B cell (primary cell): ENCODE measurements around the gene PRKCZ. TPM values are rescaled to one million over a fixed set of nuclear protein-coding genes. Genes with fewer than 3 reads are reported as not detected.

Experiments
- ATAC-seq: fragments of 200-7000 bp; cut with Tn5 transposase; one replicate; pipeline ENCODE4 v1.10.0; 2021; ENCODE audit warnings: low read depth, mild to moderate bottlenecking, moderate number of reproducible peaks, moderate library complexity
- CTCF ChIA-PET: fragments of 350-600 bp; sonication (Branson Sonifier 250); formaldehyde crosslinking; loops from one replicate; lab custom pipeline; 2021; ENCODE audit warnings: antibody characterized with exemption, inconsistent platforms; lab: Charles Lee
- POLR2A ChIA-PET: fragments of 350-600 bp; sonication (Branson Sonifier 250); formaldehyde crosslinking; loops from one replicate; lab custom pipeline; 2021; ENCODE audit warnings: antibody characterized with exemption; lab: Charles Lee
- DNase-seq: peaks from one replicate; pipeline ENCODE4 v3.0.0; 2013
- H2AFZ ChIP-seq: 2 replicates; pipeline ENCODE4 v1.6.1; 2012; ENCODE audit warnings: mild to moderate bottlenecking, low read depth, low read length; ENCODE audit not compliant: insufficient read depth, poor library complexity, severe bottlenecking
- H3K27ac ChIP-seq, 2 donors: 1 replicate in 1 of 2; 2 replicates in 1 of 2; pipeline ENCODE4 v1.5.1; 2012 to 2013; ENCODE audit warnings: low read length in 2 of 2, mild to moderate bottlenecking in 2 of 2, moderate library complexity in 1 of 2
- H3K27me3 ChIP-seq, 4 experiments: fragments of 200-600 bp in 1 of 4; sonication (generic) in 1 of 4; replicated peaks in 1 of 4; 1 replicate in 2 of 4; 2 replicates in 2 of 4; pipeline versions ENCODE4 v1.6.1 to v1.7.0; 2013 to 2016; ENCODE audit warnings: low read length in 3 of 4, mild to moderate bottlenecking in 2 of 4, mixed read lengths in 1 of 4, moderate library complexity in 1 of 4; ENCODE audit not compliant: insufficient read depth in 4 of 4, control insufficient read depth in 3 of 4; ENCODE audit errors: control extremely low read depth in 1 of 4
- H3K36me3 ChIP-seq, 2 experiments: replicated peaks in 1 of 2; 1 replicate in 1 of 2; 2 replicates in 1 of 2; pipeline versions ENCODE4 v1.6.1 to v1.7.1; 2013; ENCODE audit warnings: low read length in 1 of 2; ENCODE audit not compliant: insufficient read depth in 2 of 2, control insufficient read depth in 1 of 2; ENCODE audit errors: control extremely low read depth in 1 of 2, extremely low read depth in 1 of 2
- H3K4me1 ChIP-seq, 2 donors: fragments of 200-600 bp in 1 of 2; sonication (generic) in 1 of 2; 1 replicate in 1 of 2; 2 replicates in 1 of 2; pipeline versions ENCODE4 v1.5.1 to v1.6.1; 2013 to 2017; ENCODE audit warnings: low read length in 2 of 2; ENCODE audit not compliant: control insufficient read depth in 2 of 2, insufficient read depth in 2 of 2
- H3K4me2 ChIP-seq: replicated peaks from 2 replicates; pipeline ENCODE3; 2012; ENCODE audit warnings: mild to moderate bottlenecking, low read depth, low read length; ENCODE audit not compliant: poor library complexity, severe bottlenecking
- H3K4me3 ChIP-seq, 5 experiments: fragments of 200-600 bp in 1 of 5; sonication (generic) in 1 of 5; 1 replicate in 3 of 5; 2 replicates in 2 of 5; pipeline versions ENCODE4 v1.5.1 to v1.7.0; 2011 to 2016; ENCODE audit warnings: low read length in 4 of 5, mild to moderate bottlenecking in 4 of 5, low read depth in 2 of 5, control low read depth in 1 of 5, moderate library complexity in 1 of 5; ENCODE audit not compliant: insufficient read depth in 1 of 5; ENCODE audit errors: control extremely low read depth in 1 of 5, extremely low read depth in 1 of 5
- H3K79me2 ChIP-seq: fragments of 200-600 bp; sonication (generic); one replicate; pipeline ENCODE4 v1.6.0; 2016; ENCODE audit warnings: low read length; ENCODE audit not compliant: control insufficient read depth, insufficient read depth
- H3K9ac ChIP-seq: fragments of 200-600 bp; sonication (generic); 2 replicates; pipeline ENCODE4 v1.6.1; 2017; ENCODE audit warnings: mild to moderate bottlenecking, low read length, moderate library complexity
- H3K9me3 ChIP-seq, 3 donors: one replicate each; pipeline versions ENCODE4 v1.6.1 to v1.7.1; 2013; ENCODE audit warnings: low read length in 2 of 3; ENCODE audit not compliant: control insufficient read depth in 2 of 3, insufficient read depth in 1 of 3; ENCODE audit errors: control extremely low read depth in 1 of 3
- H4K20me1 ChIP-seq: 2 replicates; pipeline ENCODE4 v1.6.0; 2012; ENCODE audit warnings: mild to moderate bottlenecking, low read length; ENCODE audit not compliant: insufficient read depth, control insufficient read depth, poor library complexity, severe bottlenecking
- H3K27ac Mint-ChIP-seq: one replicate; pipeline ENCODE4 v1.8.0; 2021; ENCODE audit warnings: mixed read lengths
- H3K27me3 Mint-ChIP-seq: one replicate; pipeline ENCODE4 v1.8.0; 2021; ENCODE audit warnings: mixed read lengths
- H3K4me1 Mint-ChIP-seq: one replicate; pipeline ENCODE4 v1.8.0; 2021; ENCODE audit warnings: mixed read lengths
- H3K4me3 Mint-ChIP-seq: one replicate; pipeline ENCODE4 v1.8.0; 2021; ENCODE audit warnings: mixed read lengths
- H3K9me3 Mint-ChIP-seq: one replicate; pipeline ENCODE4 v1.8.0; 2022; ENCODE audit warnings: mixed read lengths; ENCODE audit not compliant: insufficient read depth
- EZH2 ChIP-seq: IDR thresholded peaks from 2 replicates; pipeline ENCODE4 v1.6.1; 2012; ENCODE audit warnings: borderline replicate concordance, low read depth, mild to moderate bottlenecking, moderate library complexity, low read length; ENCODE audit not compliant: insufficient read depth, poor library complexity, severe bottlenecking
- WGBS: methylation state at CpG from one replicate; pipeline ENCODE4 v1.1.5; 2013; ENCODE audit warnings: missing lambda C conversion rate; ENCODE audit not compliant: insufficient coverage; 5-methylcytosine and 5-hydroxymethylcytosine counted together
- intact Hi-C: fragments of 100-400 bp; cut with micrococcal nuclease; formaldehyde crosslinking; loops from one replicate; pipeline ENCODE4 v1.10.0; 2022
- polyA plus RNA-seq: library from polyadenylated mRNA; depleted of rRNA; stranded (reverse); fragments of >200 nt; gene quantifications from 2 replicates; pipeline ENCODE4 v1.2.3, GENCODE V29; 2012
- total RNA-seq, 2 donors: library from RNA; stranded (reverse); fragments of 120-200 nt in 1 of 2; gene quantifications; 1 replicate in 1 of 2; 2 replicates in 1 of 2; pipeline versions ENCODE4 v1.2.3 to v1.2.4, GENCODE V29; 2013 to 2022
- TF ChIP-seq, protein P1 (sequence below): fragments of 200-600 bp; IDR thresholded peaks from one replicate; pipeline ENCODE4 v1.8.0; 2022; ENCODE audit warnings: antibody characterized with exemption, mild to moderate bottlenecking

Gene PRKCZ
- total and polyA plus RNA-seq, 2 donors (not counting 1 experiment from before 2014, with no cell fraction given), result 17.9 to 53.2 TPM

DNA sequence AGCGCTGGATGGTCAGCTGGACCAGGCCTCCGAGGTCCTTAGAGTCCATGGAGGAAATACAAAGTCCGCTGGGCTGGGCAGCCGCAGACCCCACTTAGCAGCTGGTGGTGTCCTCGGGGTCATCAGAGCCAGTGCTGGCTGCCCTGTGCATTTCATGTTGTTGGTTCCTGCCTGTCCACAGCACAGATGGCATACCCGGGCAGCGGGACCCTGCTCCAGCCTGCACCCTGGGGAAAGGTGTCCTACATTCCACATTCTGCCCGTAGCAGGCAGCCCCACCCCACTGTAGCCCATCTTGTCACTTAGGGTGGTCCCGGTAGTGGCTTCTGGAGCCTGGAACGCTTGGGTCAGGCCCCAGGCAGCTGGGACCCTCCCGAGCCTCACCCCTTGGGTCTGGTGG is 19.8 kb downstream of the PRKCZ start:
- POLR2A ChIA-PET, result no interaction called here
- no peaks in the 10 kb centered on the region for H3K4me1 ChIP-seq
- H3K79me2 ChIP-seq, result peaks cover 20% of the 10 kb centered on the region
- H3K27ac ChIP-seq, result no peak overlapping the region
- peaks cover 28% of the 10 kb centered on the region for H4K20me1 ChIP-seq
- no peak overlapping the region for H2AFZ ChIP-seq
- H3K9ac ChIP-seq, result no peak overlapping the region
- WGBS, result 95% methylated on average over 11 of the region's 11 CpGs
- H3K4me3 ChIP-seq, result no peak overlapping the region
- DNase-seq, result no peak
- ATAC-seq, result no peak
- H3K4me3 Mint-ChIP-seq, result no peak overlapping the region
- CTCF ChIA-PET, result no interaction called here
- no peak overlapping the region for H3K4me2 ChIP-seq
- H3K9me3 ChIP-seq, result no peaks in the 10 kb centered on the region
- intact Hi-C loops, result no loop called here
- no peaks in the 10 kb centered on the region for H3K9me3 Mint-ChIP-seq
- TF ChIP-seq, protein P1, sequence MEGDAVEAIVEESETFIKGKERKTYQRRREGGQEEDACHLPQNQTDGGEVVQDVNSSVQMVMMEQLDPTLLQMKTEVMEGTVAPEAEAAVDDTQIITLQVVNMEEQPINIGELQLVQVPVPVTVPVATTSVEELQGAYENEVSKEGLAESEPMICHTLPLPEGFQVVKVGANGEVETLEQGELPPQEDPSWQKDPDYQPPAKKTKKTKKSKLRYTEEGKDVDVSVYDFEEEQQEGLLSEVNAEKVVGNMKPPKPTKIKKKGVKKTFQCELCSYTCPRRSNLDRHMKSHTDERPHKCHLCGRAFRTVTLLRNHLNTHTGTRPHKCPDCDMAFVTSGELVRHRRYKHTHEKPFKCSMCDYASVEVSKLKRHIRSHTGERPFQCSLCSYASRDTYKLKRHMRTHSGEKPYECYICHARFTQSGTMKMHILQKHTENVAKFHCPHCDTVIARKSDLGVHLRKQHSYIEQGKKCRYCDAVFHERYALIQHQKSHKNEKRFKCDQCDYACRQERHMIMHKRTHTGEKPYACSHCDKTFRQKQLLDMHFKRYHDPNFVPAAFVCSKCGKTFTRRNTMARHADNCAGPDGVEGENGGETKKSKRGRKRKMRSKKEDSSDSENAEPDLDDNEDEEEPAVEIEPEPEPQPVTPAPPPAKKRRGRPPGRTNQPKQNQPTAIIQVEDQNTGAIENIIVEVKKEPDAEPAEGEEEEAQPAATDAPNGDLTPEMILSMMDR, result no peak
- no peaks in the 10 kb centered on the region for H3K27me3 Mint-ChIP-seq
- H3K4me1 Mint-ChIP-seq, result no peaks in the 10 kb centered on the region
- H3K27ac Mint-ChIP-seq, result no peak overlapping the region
- H3K27me3 ChIP-seq, result no peaks in the 10 kb centered on the region
- H3K36me3 ChIP-seq, result peaks cover 0 to 7% of the 10 kb centered on the region in 2 experiments

DNA sequence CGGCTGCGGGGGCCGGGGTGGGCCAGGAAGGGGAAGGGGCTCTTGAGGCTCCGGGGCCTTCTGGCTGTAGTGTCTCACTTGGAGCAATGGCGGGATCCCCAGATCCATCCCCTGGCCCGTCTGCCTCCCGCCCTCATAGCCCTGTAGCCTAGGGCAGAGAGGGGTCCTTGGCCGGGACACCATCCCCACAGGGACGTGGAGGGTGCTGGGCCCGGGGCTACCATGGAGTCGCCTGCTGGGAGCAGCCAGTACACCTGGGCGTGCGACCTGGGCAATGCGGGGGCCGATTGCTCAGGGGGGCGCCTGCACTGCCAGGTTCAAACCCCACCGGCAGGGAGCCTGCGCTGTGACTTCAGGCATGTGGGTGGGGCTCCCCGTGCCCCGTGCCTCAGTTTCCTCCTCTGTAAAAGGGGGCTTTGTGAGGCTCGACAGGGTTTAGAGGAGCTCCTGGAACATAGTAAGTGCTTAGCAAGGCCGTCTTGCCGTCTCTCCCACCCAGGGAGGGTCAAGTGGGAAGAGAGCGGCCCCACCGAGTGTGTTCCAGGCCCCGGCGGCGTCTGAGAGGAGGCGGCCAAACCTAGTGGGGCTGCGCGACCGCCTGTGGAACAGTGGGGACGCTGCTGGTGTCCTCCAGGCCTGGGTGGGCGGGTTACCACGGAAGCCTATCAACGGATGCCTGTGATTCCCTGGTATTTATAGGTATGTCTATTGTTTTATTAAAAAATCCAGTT is 20.8 kb downstream of the PRKCZ start:
- H3K27ac ChIP-seq, result no peak overlapping the region
- Mint-ChIP-seq H3K27me3 (no peaks in the 10 kb centered on the region), H3K27ac (no peak overlapping the region), H3K4me1 (no peaks in the 10 kb centered on the region), H3K4me3 (no peak overlapping the region), H3K9me3 (no peaks in the 10 kb centered on the region)
- no peak overlapping the region for H2AFZ ChIP-seq
- H3K4me1 ChIP-seq, result no peaks in the 10 kb centered on the region
- peaks cover 0 to 5% (median 0%) of the 10 kb centered on the region in 3 donors for H3K9me3 ChIP-seq
- no peaks in the 10 kb centered on the region for H3K27me3 ChIP-seq
- ATAC-seq, result no peak
- H3K4me2 ChIP-seq, result no peak overlapping the region
- H3K79me2 ChIP-seq, result peaks cover 21% of the 10 kb centered on the region
- no peak for TF ChIP-seq EZH2
- TF ChIP-seq, protein P1, result no peak
- H3K4me3 ChIP-seq, result no peak overlapping the region
- peaks cover 0 to 7% of the 10 kb centered on the region in 2 experiments for H3K36me3 ChIP-seq
- H3K9ac ChIP-seq, result no peak overlapping the region
- H4K20me1 ChIP-seq, result peaks cover 26% of the 10 kb centered on the region
- intact Hi-C loops, result no loop called here
- 96% methylated on average over 30 of the region's 36 CpGs for WGBS
- POLR2A ChIA-PET, result no interaction called here
- DNase-seq, result no peak
- CTCF ChIA-PET, result no interaction called here
